Keratinocyte (primary cell): ENCODE results near the gene HCFC1. TPM values are rescaled to one million over a fixed set of nuclear protein-coding genes. Genes with fewer than 3 reads are reported as not detected.

Experiments
- DNase-seq: peaks from one replicate; pipeline ENCODE4 v3.0.0-alpha.2; 2011; ENCODE audit warnings: low read depth, missing footprints, low spot score
- FAIRE-seq: peaks from 2 replicates; lab custom pipeline; 2011; peaks lifted over from hg19 to GRCh38; lab: Jason Lieb, UNC
- H2AFZ ChIP-seq: 2 replicates; pipeline ENCODE4 v1.6.0; 2012; ENCODE audit warnings: low read length, control low read depth, inconsistent platforms; ENCODE audit not compliant: control insufficient read depth
- H3K27ac ChIP-seq: 2 replicates; pipeline ENCODE4 v1.5.1; 2011; ENCODE audit warnings: low read length; ENCODE audit not compliant: control insufficient read depth, insufficient read depth
- H3K27me3 ChIP-seq: 3 replicates; pipeline ENCODE4 v1.6.0; 2011; ENCODE audit warnings: low read length; ENCODE audit not compliant: control insufficient read depth, insufficient read depth; ENCODE audit errors: extremely low read depth
- H3K36me3 ChIP-seq, 2 experiments: 2 replicates in 1 of 2; 3 replicates in 1 of 2; pipeline ENCODE4 v1.5.1; 2011; ENCODE audit warnings: low read length in 2 of 2, mild to moderate bottlenecking in 1 of 2; ENCODE audit not compliant: control insufficient read depth in 2 of 2, insufficient read depth in 2 of 2; ENCODE audit errors: extremely low read depth in 1 of 2
- H3K4me1 ChIP-seq: 3 replicates; pipeline ENCODE4 v1.5.1; 2011; ENCODE audit warnings: low read length; ENCODE audit not compliant: control insufficient read depth, insufficient read depth; ENCODE audit errors: extremely low read depth
- H3K4me2 ChIP-seq: 3 replicates; pipeline ENCODE4 v1.6.0; 2011; ENCODE audit warnings: low read depth, low read length; ENCODE audit not compliant: control insufficient read depth, insufficient read depth; ENCODE audit errors: extremely low read depth
- H3K4me3 ChIP-seq, 3 experiments: fragments of 200-600 bp in 1 of 3; sonication (generic) in 1 of 3; 2 replicates in 2 of 3; 3 replicates in 1 of 3; pipeline ENCODE4 v1.5.1; 2011 to 2016; ENCODE audit warnings: low read length in 3 of 3, mild to moderate bottlenecking in 3 of 3, control low read depth in 2 of 3, inconsistent platforms in 1 of 3, low read depth in 1 of 3, mixed read lengths in 1 of 3, mixed run types in 1 of 3, moderate library complexity in 1 of 3; ENCODE audit not compliant: control insufficient read depth in 2 of 3, insufficient read depth in 2 of 3; ENCODE audit errors: extremely low read depth in 1 of 3
- H3K79me2 ChIP-seq: 2 replicates; pipeline ENCODE4 v1.6.0; 2012; ENCODE audit warnings: low read length; ENCODE audit not compliant: control insufficient read depth, insufficient read depth
- H3K9ac ChIP-seq: 3 replicates; pipeline ENCODE4 v1.6.0; 2011; ENCODE audit warnings: low read length; ENCODE audit not compliant: control insufficient read depth, insufficient read depth; ENCODE audit errors: extremely low read depth
- H3K9me1 ChIP-seq: 3 replicates; pipeline ENCODE4 v1.6.0; 2011; ENCODE audit warnings: low read length; ENCODE audit not compliant: control insufficient read depth, insufficient read depth; ENCODE audit errors: extremely low read depth
- H3K9me3 ChIP-seq: 2 replicates; pipeline ENCODE4 v1.5.1; 2012; ENCODE audit warnings: low read depth, low read length; ENCODE audit not compliant: control insufficient read depth
- H4K20me1 ChIP-seq: 3 replicates; pipeline ENCODE4 v1.6.0; 2011; ENCODE audit warnings: low read length; ENCODE audit not compliant: control insufficient read depth, insufficient read depth; ENCODE audit errors: extremely low read depth
- CTCF ChIP-seq, 3 experiments: IDR thresholded peaks in 1 of 3; conservative IDR thresholded peaks in 1 of 3; optimal IDR thresholded peaks in 1 of 3; 2 replicates in 2 of 3; 3 replicates in 1 of 3; pipeline versions ENCODE3 to v1.5.1; 2011; ENCODE audit warnings: low read length in 3 of 3, mild to moderate bottlenecking in 3 of 3, moderate library complexity in 2 of 3, control low read depth in 1 of 3, inconsistent platforms in 1 of 3; ENCODE audit not compliant: insufficient read depth in 2 of 3; ENCODE audit errors: extremely low read depth in 1 of 3
- EZH2 ChIP-seq: IDR thresholded peaks from one replicate; pipeline ENCODE4 v1.6.1; 2012; ENCODE audit warnings: inconsistent platforms, mild to moderate bottlenecking, low read length, moderate library complexity
- dilution Hi-C: fragments of 300-500 bp; cut with MboI; formaldehyde crosslinking; loops from one replicate; pipeline ENCODE4 v1.7.0; 2020; ENCODE audit warnings: low sequenced_read_pairs; ENCODE audit not compliant: extremely low pct_ligation_motif_present
- polyA plus RNA-seq, 5 experiments: library from polyadenylated mRNA; depleted of rRNA in 3 of 5; stranded (reverse) in 3 of 5; stranded (forward) in 1 of 5; unstranded in 1 of 5; fragments of >200 nt; gene quantifications; 1 replicate in 1 of 5; 2 replicates in 3 of 5; 3 replicates in 1 of 5; pipeline versions ENCODE4 v1.2.1 to v1.2.3, GENCODE V29; 2011 to 2012; ENCODE audit warnings: missing spikeins in 2 of 5, low read depth in 1 of 5, low replicate concordance in 1 of 5

HCFC1 gene
- polyA plus RNA-seq, 1 donor (not counting 4 experiments of a cell fraction or from before 2014, with no cell fraction given) = 2.7 TPM

- H3K9me3 ChIP-seq = no peaks in the 10 kb centered on the region
- H3K36me3 ChIP-seq = peaks cover 1 to 3% of the 10 kb centered on the region in 2 experiments
- dilution Hi-C loops = no loop called here
- DNase-seq (no peak), FAIRE-seq (no peak)
- H3K4me3 ChIP-seq = no peak overlapping the region
- H3K79me2 ChIP-seq = no peaks in the 10 kb centered on the region
- no peaks in the 10 kb centered on the region for H3K27me3 ChIP-seq
- H4K20me1 ChIP-seq = no peaks in the 10 kb centered on the region
- no peak overlapping the region for H3K4me2 ChIP-seq
- H3K9ac ChIP-seq = no peak overlapping the region
- no peak overlapping the region for H3K27ac ChIP-seq
- no peak overlapping the region for H2AFZ ChIP-seq
- TF ChIP-seq CTCF (optimal IDR thresholded peaks at IDR 0.05 in 1 of 3, IDR thresholded peaks at IDR 0.05 in 1 of 3, conservative IDR thresholded peaks at IDR 0.05 in 1 of 3; ENCODE audit: extremely low read depth in 1 of 3, insufficient read depth in 2 of 3, low read length in 3 of 3) (no peak), EZH2 (no peak)
- no peaks in the 10 kb centered on the region for H3K9me1 ChIP-seq
- no peaks in the 10 kb centered on the region for H3K4me1 ChIP-seq
Observed at GRCh38 chrX:154010330-154011087, 38.9 kb upstream of the HCFC1 start.

GRCh38 chrX:154008521-154008920 is 36.9 kb upstream of the HCFC1 start:
- no peak overlapping the region for H3K9ac ChIP-seq
- no peaks in the 10 kb centered on the region for H3K79me2 ChIP-seq
- H2AFZ ChIP-seq = no peak overlapping the region
- no peak overlapping the region for H3K4me3 ChIP-seq
- H3K27ac ChIP-seq = no peak overlapping the region
- H3K27me3 ChIP-seq = no peaks in the 10 kb centered on the region
- DNase-seq (no peak), FAIRE-seq (no peak)
- H3K36me3 ChIP-seq = peaks cover 0 to 1% of the 10 kb centered on the region in 2 experiments
- H3K4me2 ChIP-seq = no peak overlapping the region
- no peaks in the 10 kb centered on the region for H3K4me1 ChIP-seq
- no peaks in the 10 kb centered on the region for H3K9me3 ChIP-seq
- dilution Hi-C loops = no loop called here
- no peaks in the 10 kb centered on the region for H4K20me1 ChIP-seq
- TF ChIP-seq CTCF (optimal IDR thresholded peaks at IDR 0.05 in 1 of 3, IDR thresholded peaks at IDR 0.05 in 1 of 3, conservative IDR thresholded peaks at IDR 0.05 in 1 of 3; ENCODE audit: extremely low read depth in 1 of 3, insufficient read depth in 2 of 3, low read length in 3 of 3) (no peak), EZH2 (no peak)
- no peaks in the 10 kb centered on the region for H3K9me1 ChIP-seq
